SKM-1 treated with dmso at 0.1 percent for 144 hours (cell line): ENCODE measurements around the gene RTF1.
A peak's percentile ranks its signal among the peaks of the same experiment; 100 is the strongest.
"Not testable (repeated sequence)": the region's sequence is repeated elsewhere in the genome, so short reads cannot be mapped to it uniquely, and the experiment has no call there.

Source experiments
- DNase-seq: peaks from one replicate; lab custom pipeline; 2025; ENCODE audit not compliant: unreplicated experiment; lab: John Stamatoyannopoulos, UW

RTF1 gene

GRCh38 chr15:41435037-41435786 lies 18.3 kb downstream of the RTF1 start:
- DNase-seq: no peak

- no peak for DNase-seq
Measured at GRCh38 chr15:41437448-41437847, 20.6 kb downstream of the RTF1 start.

GRCh38 chr15:41438206-41438605 lies 21.3 kb downstream of the RTF1 start:
- DNase-seq: no peak

- not testable (repeated sequence) for DNase-seq
Measured at GRCh38 chr15:41438745-41439144, 21.9 kb downstream of the RTF1 start.

- no peak for DNase-seq
Measured at GRCh38 chr15:41443275-41443674, 26.4 kb downstream of the RTF1 start.

- no peak for DNase-seq
Measured at GRCh38 chr15:41445399-41445798, 28.5 kb downstream of the RTF1 start.

GRCh38 chr15:41462084-41462795 lies 45.3 kb downstream of the RTF1 start:
- no peak for DNase-seq

- DNase-seq: no peak
Measured at GRCh38 chr15:41464889-41465580, 48.1 kb downstream of the RTF1 start.

GRCh38 chr15:41465822-41466421 lies 49.0 kb downstream of the RTF1 start:
- peak; percentile 54 for DNase-seq

GRCh38 chr15:41466711-41467110 lies 49.8 kb downstream of the RTF1 start:
- no peak for DNase-seq

- DNase-seq: not testable (repeated sequence)
Measured at GRCh38 chr15:41469644-41470043, 52.7 kb downstream of the RTF1 start.

GRCh38 chr15:41473418-41473817 lies 56.5 kb downstream of the RTF1 start:
- no peak for DNase-seq

- DNase-seq: no peak
Measured at GRCh38 chr15:41474436-41474835, 57.5 kb downstream of the RTF1 start.

- DNase-seq: no peak
Measured at GRCh38 chr15:41474941-41475340, 58.0 kb downstream of the RTF1 start.

GRCh38 chr15:41476416-41477048 lies 59.6 kb downstream of the RTF1 start:
- no peak for DNase-seq

GRCh38 chr15:41480396-41481140 lies 63.7 kb downstream of the RTF1 start:
- DNase-seq: no peak

- no peak for DNase-seq
Measured at GRCh38 chr15:41482110-41482877, 65.4 kb downstream of the RTF1 start.

- DNase-seq: no peak
Measured at GRCh38 chr15:41483115-41483514, 66.2 kb downstream of the RTF1 start.

- DNase-seq: no peak
Measured at GRCh38 chr15:41483519-41483918, 66.6 kb downstream of the RTF1 start.
